ENCODE data around the gene CES1.
"Not testable (repeated sequence)": the region's sequence is repeated elsewhere in the genome, so short reads cannot be mapped to it uniquely, and the experiment has no call there.

The CES1 gene

GRCh38 chr16:55792934-55793374, 39.9 kb downstream of the CES1 start:
- DNase-seq (ENCODE audit: low read depth in 2 of 2, low spot score in 1 of 2), result not testable (repeated sequence)

DNA sequence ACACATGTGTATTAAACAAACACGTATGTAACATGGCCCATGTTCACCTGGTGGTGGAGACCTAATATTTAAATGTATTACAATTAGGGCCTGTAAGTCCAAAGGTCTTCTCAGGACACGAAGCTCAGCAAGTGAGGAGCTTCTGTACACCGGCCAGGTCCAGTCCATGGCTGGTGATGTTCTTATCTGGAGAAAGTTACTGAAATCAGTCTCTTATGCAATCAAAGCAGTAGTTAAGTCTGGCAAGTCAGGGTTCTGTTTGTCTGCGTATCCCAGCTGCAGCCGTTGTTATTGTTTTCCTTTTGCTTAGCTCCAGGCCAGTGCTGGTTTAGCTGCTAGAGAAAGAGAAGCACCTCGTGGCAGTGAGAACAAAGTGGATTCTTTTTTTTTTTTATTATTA, 41.4 kb downstream of the CES1 start:
- DNase-seq (ENCODE audit: low read depth in 2 of 2, low spot score in 1 of 2), result not testable (repeated sequence)

GRCh38 chr16:55790240-55790639, 42.7 kb downstream of the CES1 start:
- DNase-seq (ENCODE audit: low read depth in 2 of 2, low spot score in 1 of 2), result not testable (repeated sequence)

- DNase-seq (ENCODE audit: low read depth in 2 of 2, low spot score in 1 of 2), result not testable (repeated sequence)
These were observed 50.2 kb downstream of the CES1 start for GRCh38 chr16:55782793-55783091.

- DNase-seq (ENCODE audit: low read depth in 2 of 2, low spot score in 1 of 2), result not testable (repeated sequence)
These were observed 50.7 kb downstream of the CES1 start for GRCh38 chr16:55782091-55782792.

- DNase-seq (ENCODE audit: low read depth in 2 of 2, low spot score in 1 of 2), result not testable (repeated sequence)
These were observed 51.4 kb downstream of the CES1 start for GRCh38 chr16:55781456-55781855.

GRCh38 chr16:55780095-55780407, 52.8 kb downstream of the CES1 start:
- DNase-seq (ENCODE audit: low read depth in 2 of 2, low spot score in 1 of 2), result not testable (repeated sequence)

GRCh38 chr16:55779402-55780094, 53.3 kb downstream of the CES1 start:
- no peak for DNase-seq (ENCODE audit: low read depth in 2 of 2, low spot score in 1 of 2)

- no peak for DNase-seq (ENCODE audit: low read depth in 2 of 2, low spot score in 1 of 2)
These were observed 54.1 kb downstream of the CES1 start for GRCh38 chr16:55778757-55779156.

GRCh38 chr16:55775857-55776256, 57.0 kb downstream of the CES1 start:
- no peak for DNase-seq (ENCODE audit: low read depth in 2 of 2, low spot score in 1 of 2)

GRCh38 chr16:55773859-55774549, 58.9 kb downstream of the CES1 start:
- DNase-seq (ENCODE audit: low read depth in 2 of 2, low spot score in 1 of 2), result no peak

DNA sequence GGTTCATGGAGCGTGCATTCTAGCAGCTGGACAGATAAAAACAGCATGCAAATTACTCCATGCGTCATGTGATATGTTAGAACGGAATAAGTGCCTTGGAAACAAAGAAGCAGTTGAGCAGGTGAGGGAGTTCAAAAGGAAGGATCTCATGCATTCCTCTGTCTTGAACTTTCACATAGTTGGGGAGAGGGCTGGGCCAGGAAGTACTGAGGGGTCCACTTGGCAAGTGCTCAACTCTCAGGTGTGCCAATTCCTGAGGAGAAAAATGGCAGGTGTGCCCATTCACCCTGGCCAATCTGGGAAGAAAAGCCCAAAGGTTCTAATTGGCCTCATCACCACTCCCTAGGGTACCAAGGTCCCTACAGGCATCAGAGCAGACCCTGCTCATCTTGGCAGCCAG, 67.7 kb downstream of the CES1 start:
- no peak for DNase-seq (ENCODE audit: low read depth in 2 of 2, low spot score in 1 of 2)

- no peak for DNase-seq (ENCODE audit: low read depth in 2 of 2, low spot score in 1 of 2)
These were observed 72.4 kb downstream of the CES1 start for GRCh38 chr16:55760310-55761001.

- not testable (repeated sequence) for DNase-seq (ENCODE audit: low read depth in 2 of 2, low spot score in 1 of 2)
These were observed 73.0 kb downstream of the CES1 start for GRCh38 chr16:55759965-55760309.

DNA sequence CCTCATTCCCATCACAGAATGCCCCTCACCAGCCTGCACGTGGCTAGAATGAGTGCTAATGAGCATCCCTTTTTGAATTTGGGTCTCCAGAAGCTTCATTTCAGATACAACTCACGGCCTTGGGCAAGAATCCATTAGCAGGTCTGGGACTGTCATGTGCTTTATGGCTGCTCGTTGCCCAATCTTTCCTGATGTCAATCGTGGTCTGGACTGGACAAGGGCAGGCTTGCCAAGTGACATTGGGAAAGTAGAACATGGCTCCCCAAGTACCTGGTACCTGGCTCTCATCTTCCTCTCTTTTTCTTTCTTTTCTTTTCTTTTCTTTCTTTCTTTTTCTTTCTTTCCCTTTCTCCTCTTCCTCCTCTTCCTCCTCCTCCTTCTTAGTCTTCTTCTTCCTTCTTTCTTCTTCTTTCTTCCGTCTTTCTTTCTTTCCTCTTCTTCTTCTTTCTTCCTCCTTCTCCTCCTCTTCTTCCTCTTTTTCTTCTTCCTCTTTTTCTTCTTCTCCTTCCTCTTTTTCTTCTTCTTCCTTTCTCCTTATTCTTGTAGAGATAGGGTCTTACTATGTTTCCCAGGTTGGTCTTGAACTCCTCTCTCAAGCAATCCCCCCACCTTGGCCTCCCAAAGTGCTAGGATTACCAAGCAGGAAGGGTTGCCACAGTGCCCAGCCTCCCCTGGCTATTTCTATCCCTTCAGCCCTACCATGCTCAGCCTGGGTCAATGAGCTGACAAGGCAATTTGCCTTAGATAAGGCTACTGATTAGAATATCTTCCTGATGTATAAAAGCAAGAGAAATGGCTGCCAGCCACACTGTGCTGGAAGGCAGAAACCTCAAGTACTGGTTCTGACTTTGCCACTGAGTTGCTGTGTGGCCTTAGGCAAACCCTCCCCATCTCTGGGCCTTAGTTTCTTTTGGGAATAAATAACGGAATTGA, 75.0 kb downstream of the CES1 start:
- not testable (repeated sequence) for DNase-seq (ENCODE audit: low read depth in 2 of 2, low spot score in 1 of 2)

DNA sequence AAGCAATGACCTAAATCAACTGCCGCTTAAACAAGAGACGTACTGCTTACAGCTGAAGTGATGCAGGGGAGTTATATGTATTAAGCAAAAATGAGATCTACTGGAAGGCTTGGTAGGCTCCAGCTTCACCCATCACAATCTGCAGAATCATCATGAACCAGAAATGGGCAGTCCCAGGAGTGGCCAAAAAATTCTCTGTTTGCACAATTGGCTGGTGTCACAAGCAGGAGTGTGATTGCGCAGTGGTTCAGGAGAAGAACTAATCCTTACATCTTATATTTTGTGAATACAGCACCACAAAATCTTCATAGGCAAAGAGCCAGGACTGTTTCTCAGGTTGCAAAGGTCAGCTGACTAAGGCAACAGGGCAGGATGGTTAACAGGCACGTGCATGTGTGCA, 75.9 kb downstream of the CES1 start:
- no peak for DNase-seq (ENCODE audit: low read depth in 2 of 2, low spot score in 1 of 2)

DNA sequence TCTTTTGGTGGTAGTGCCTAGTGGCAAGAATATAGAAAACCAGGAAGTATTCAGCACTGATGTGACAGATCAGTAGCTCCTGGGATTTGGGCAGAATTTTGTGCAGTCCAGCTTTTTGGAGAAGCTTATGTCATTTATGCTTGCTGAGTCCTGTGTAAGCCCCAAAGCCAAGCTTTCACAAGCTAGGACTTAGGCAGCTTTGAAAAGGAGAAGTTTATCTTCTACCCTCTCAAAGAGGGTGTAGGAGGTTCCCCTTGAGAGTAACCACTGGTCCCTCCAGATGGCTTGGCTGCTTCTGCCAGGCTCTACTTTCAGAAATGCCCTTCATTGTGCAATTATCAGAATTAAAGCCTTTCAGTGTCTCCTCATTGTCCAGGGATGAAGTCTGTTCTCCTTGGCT, 78.8 kb downstream of the CES1 start:
- no peak for DNase-seq (ENCODE audit: low read depth in 2 of 2, low spot score in 1 of 2)

GRCh38 chr16:55753145-55753631, 79.7 kb downstream of the CES1 start:
- not testable (repeated sequence) for DNase-seq (ENCODE audit: low read depth in 2 of 2, low spot score in 1 of 2)
